Activated T-cell treated with anti-CD3 and anti-CD28 coated beads for 4 hours (primary cell): ENCODE data around the gene PALS2.

Source experiments
- DNase-seq: peaks from one replicate; pipeline ENCODE4 v3.0.0-alpha.2; 2020

Gene PALS2

DNA sequence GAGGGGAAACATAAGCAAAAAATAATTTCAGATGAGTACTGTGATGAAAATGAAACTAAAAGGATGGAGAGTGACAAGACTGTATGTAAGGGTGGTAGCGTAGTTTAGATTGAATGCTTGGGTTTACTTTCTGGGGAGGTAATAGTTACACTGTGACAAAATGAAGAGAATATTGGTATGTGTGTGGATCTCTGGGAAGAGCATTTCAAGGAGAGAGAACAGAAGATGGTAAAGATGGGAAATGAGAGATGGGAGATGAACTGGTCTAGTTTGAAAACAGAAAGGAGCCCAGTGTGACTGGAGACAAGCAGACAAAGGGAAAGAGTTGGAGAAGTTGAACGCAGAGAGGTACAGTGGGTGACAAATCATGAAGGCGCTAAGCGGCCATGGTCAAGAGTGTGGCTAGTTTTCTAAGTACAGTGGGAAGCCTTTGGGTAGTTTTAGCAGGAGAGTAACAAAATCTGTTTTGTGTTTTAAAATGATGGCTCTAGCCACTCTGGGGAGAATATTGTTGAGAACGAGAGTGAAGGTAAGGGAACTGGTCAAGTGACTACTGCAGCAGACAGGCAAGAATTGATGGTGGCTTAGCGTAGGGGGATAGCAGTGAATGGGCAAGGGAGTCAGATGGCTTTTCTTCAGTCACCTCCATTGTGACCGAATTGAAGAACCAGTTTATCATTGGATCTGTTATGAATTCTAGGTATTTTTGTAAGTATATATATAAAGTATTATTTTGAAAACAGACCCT is 22.6 kb downstream of the PALS2 start:
- DNase-seq = no peak

DNA sequence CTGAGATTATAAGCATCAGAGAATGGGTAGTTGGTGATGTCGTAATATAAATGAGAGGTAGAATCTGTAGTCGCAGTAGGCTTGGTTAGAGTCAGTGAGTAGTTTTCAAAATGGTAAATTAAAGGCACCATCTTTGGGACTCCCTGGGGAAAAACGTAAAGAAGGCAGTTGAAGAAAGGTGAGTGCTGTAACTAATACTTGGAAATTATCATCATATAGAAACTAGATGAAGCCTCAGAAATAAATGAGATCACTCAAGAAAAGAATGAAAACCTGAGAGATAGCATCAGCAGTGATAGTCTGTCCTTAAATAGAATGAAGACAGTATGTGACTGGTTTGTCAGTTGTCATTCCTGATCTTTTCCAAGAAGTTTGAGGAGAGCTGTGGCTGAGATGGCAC is 23.8 kb downstream of the PALS2 start:
- no peak for DNase-seq

- DNase-seq = no peak
These were observed 28.3 kb downstream of the PALS2 start for GRCh38 chr7:24601600-24601999.

DNA sequence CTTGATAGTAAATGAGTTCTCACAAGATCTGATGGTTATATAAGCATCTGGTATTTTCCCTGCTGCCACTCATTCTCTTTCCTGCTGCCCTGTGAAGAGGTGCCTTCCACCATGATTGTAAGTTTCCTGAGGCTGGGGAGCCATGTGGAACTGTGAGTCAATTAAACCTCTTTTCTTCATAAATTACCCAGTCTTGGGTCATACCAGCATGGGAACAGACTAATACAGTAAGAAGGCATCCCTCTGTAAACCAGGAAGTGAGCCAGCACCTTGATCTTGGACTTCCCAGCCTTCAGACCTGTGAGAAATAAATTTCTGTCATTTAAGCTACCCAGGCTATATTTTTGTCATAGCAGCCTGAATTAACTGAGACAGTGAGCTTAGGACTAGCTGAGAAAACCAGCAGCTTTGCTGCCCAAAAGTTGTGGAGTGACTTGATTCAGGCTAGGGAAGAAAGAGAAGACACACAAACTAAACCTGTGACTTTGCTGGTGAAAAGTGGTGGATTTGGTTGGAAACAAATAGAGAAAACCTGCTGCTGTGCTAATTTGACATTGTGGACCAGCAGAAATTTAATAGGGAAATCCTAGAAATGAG is 29.7 kb downstream of the PALS2 start:
- no peak for DNase-seq

GRCh38 chr7:24604630-24605029 is 31.4 kb downstream of the PALS2 start:
- no peak for DNase-seq

GRCh38 chr7:24608504-24608903 is 35.3 kb downstream of the PALS2 start:
- DNase-seq = no peak

DNA sequence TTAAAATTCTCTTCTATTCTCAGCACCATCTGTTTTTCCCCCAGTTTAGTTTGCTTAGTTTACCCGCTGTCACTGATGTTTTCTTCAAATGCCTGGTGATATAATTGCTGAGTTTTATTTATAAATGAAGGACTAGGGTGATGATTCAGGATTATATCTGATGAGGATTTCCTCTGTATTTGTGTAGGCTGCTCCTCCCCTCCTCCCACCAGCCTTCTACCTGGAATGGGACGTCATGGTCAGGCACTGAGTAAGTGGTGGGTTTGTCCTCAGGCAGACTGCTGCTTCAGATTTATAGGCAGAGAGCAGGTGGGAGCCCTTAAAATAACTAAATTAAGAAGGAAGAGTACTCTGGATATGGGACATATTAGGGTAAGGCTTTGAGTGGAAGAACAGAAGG is 35.8 kb downstream of the PALS2 start:
- DNase-seq = no peak

GRCh38 chr7:24609570-24609969 is 36.3 kb downstream of the PALS2 start:
- DNase-seq = no peak

- DNase-seq = no peak
These were observed 37.9 kb downstream of the PALS2 start for GRCh38 chr7:24611130-24611529.

DNA sequence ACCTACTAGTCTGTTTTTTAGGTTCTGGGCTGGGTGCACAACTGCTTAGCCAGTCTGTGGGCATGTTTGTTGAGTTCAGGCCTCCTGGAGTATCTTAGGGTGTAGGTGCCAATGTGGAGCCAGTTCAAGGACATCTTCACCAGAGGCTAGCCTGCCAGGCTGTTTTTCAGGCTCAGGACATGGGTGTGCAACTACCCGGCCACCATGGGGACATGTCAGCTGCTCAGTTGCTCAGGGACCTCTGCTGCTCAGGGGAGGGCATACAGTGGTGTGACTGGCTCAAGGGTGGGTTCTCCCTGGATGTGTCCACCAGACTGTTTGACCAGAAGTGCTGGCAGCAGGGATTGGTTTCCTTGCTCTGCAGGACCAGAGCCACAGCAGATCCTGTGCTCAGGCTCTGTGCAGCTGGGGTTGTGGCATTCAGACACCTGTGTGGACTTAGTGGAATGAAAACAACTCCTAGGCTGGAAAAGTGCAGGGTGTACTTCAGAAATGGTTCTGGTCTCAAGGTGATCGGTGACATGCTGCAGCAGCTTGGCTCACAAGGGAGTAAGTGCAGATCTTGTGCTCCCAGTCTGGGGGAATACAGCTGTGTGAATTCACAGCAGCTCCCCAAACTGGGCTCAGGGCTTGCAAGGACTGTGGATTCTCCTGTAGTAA is 44.8 kb downstream of the PALS2 start:
- no peak for DNase-seq

DNA sequence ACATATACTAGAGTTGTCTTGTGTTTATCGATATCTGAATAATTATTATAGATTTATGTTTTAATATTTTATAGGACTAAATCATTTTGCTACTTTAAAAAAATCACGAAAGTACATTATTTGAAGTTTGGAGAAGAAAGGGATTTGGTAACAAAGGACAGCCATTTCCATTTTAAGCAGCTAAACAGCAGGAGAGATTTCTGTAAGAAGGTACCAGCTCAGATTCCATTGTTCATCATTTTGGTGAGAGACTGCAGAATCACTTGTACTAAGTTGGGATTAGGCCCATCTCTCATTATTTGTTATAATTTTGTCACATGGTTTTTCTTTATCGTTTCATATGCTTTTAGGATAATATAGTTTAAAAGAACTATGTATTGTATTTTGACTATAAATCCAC is 46.7 kb downstream of the PALS2 start:
- DNase-seq = no peak

DNA sequence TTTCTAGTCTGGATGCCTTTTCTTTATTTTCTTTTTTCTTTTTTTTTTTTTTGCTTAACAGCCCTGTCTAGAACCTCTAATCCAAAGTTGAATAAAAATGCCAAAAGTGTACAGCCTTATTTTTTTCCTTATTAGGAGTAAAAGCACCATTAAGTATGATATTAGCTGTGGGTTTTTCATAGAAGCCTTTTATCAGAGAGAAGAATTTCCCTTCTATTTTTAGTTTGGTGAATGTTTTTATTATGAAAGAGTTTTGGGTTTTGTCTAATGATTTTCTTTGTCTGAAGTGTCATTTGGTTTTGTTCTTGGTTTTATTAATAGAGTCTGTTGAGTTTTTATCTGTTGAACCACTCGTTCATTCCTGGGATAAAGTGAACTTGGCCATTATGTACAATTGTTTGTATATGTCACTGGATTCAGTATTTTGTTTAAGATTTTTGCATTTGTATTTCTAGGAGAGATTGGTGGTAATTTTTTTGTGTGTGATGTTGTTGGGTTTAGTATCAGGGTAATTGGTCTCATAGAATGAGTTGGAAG is 49.5 kb downstream of the PALS2 start:
- no peak for DNase-seq
